ENCODE data around the gene GPRIN3. TPM values are rescaled to one million over a fixed set of nuclear protein-coding genes. Genes with fewer than 3 reads are reported as not detected.

Gene GPRIN3
- total RNA-seq, 1 donor from 2014 or later, result 6.2 TPM

DNA sequence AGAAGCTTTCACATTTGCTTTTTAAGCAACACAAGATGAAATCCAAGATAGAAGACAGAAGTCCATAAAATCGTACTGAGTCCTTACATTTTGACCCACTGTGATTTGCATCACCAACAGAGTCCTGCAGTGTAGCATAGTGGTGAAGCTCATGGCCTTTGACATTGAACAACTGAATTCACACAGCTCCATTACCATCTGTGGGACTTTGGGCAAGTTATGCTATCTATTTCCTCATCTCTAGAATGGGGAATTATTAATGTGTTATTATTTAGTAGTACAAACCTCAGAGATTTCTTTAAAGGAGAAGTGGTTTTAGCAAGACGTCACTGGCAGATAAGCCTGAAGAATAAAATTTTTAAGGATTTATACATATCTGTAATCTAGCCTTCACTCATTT lies 10.7 kb downstream of the GPRIN3 start:
- intact Hi-C loops (cut with DNase I), result no loop called here
- ATAC-seq (ENCODE audit: poor library complexity), result no peak
- DNase-seq, result no peak

DNA sequence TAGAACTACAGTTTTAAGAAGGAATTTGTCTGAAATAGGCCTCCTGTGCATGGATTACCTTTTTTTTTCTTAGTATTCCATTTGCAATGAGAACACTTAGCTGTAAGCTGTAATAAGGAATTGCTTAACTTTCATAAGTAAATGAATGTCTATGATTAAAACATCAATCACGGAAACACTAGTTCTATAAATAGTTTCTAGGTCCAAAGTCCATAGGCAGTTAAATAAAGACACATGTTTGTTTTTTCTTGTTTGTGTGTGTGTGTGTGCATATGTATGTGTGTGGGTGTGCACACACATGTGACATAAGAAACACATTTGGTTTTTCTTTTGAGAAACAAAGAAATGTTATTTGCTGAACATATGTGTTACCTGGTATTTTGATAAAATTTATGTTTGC lies 11.2 kb downstream of the GPRIN3 start:
- DNase-seq, result no peak
- ATAC-seq (ENCODE audit: poor library complexity), result no peak
- intact Hi-C loops (cut with DNase I), result no loop called here

DNA sequence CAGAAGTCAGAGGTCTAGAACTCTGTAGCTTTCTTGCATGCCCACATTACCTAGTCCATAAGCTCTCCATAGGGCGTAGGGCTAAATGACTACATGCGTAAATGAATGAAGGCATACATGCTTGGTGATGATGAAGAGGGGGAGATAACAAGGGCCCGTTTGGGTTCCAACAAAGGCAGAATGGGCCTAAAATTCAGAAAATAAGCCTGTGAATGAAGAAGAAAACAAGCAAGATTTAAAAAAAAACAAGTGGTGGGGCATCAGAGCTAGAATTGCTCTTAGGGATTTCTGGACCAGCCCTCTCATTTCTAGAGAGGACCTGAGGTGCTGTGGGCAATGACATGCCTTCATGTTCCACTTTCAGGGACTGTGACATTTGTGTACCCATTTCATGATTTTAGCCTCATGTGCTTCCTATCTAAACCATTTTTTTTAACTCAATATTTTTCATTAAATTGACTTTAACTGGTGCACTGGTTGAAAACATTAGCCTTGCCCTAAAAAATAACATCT lies 12.1 kb downstream of the GPRIN3 start:
- ATAC-seq (ENCODE audit: poor library complexity), result no peak
- intact Hi-C loops (cut with DNase I), result no loop called here
- DNase-seq, result no peak

DNA sequence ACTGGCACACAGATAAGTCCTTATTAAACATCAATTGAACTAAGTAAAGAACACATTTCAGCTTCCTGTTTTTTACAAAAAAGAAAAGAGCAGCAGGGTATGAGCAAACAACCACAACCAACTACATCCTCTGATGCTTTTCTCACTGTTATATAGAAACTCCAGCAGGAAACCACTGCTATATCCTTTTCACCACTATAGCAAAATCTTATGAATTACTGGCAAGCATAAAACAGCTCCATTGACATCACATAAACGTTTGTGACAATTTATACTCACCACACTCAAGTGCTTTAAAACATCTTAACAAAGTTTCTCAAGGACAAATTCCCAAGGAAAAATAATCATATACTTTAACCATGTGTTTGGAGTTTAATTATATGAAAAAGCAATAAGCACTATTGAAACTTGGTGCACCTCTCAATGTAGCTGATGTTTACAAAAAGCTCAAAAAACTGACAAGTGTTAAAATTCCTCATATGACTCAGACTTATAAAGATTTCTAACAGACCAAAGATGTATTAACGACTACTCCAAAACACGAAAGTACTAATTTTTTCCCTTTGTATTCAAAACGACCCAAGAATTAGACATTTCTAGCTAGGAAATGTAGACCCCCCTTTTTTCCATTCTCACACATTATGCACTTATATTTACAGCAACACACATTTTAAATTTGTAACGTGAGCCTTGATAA lies 12.9 kb downstream of the GPRIN3 start:
- intact Hi-C loops (cut with DNase I), result no loop called here
- ATAC-seq (ENCODE audit: poor library complexity) (no peak), DNase-seq (no peak)

DNA sequence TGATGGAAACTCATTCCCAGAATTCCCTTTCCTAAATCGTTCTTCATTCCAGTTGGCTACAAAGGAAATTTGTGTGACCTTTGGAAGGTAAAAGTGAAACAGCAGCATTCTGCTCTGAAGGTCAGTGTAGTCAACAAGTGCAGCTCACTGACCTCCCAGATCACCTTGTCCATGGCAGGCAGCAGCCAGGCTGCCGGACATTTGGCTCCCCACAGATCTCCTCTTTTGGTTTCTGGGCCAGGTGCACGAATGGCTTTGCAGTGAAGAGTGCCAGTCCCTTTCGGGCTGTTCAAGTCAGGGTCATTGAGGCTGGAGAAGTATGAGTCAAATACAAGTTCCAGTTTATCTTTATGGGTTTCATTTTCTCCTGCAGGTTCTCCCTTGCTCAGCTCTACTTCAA lies 14.3 kb downstream of the GPRIN3 start:
- no peak for DNase-seq
- no peak for ATAC-seq (ENCODE audit: poor library complexity)
- intact Hi-C loops (cut with DNase I), result no loop called here

DNA sequence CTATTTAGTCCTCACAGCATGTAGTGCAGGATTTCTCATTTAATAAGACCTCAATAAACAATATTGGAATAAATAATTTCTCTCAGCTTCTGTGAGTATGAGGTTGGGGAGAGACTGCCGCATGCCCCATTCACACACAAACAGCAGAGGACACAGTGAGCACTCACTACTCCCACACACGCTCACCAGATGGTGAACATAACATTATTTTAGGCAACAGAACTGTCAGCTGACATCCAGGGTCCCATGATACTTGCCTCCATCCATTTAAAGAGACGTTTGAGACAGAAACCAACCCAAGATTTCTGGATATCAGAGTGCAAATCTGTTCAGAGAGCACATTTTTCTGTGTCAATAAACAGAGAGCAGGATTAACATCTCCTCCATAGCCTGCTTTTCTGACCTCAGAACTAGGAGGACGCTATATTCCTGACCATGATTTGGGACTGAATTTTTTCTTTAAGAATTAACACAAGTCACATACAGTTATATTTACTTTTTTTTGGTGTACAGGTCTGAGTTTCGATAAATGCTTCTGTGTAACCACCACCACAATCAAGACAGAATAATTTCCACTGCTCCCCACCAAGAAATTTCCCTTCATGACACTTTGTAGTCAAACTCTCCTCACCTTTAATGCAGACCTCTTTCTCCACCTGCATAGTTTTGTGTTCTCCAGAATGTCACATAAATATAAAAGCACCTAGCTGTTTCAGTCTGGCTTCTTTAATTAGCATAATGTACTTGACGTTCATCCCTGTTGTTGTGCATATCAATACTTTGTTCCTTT lies 16.7 kb downstream of the GPRIN3 start:
- ATAC-seq (ENCODE audit: poor library complexity) (peak; percentile 72), DNase-seq (no peak)
- intact Hi-C loops (cut with DNase I), result no loop called here

DNA sequence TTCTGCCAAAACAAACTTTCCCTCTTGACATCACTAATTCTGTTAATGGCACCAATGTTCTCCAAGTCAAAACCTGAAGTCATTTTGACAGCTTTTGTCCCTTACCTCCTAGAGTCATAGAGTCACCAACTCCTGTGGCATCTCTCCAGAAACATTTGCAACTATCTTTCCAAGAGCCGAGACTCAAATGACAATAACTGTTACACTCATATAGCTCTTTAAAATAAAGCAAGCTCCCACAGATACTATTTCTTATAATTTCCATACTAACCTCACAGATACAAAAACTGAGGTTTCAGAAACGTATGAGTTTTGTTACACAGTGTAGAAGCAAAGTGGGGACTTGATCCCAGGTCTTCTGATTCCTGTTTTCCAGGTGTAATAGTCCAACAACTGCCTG lies 18.3 kb downstream of the GPRIN3 start:
- DNase-seq (no peak), ATAC-seq (ENCODE audit: poor library complexity) (no peak)
- intact Hi-C loops (cut with DNase I), result no loop called here

DNA sequence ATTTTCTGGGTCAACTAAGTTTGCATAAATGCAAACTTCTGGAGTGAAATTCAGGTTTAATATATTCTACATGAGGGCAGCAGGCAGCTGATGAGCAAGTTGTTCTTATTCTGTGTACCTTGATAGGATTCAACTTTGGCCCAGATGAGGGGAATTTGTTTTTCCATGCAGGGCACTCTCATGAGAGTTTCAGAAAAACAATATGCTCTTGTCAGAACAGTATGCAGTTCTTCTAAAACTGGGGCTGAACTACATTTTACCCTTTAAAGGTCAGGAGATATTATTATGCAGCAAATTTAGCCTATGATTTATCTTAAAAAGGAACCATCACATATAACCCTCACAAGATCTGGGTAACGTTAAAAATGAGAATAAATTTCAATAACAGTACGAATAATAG lies 19.2 kb downstream of the GPRIN3 start:
- ATAC-seq (ENCODE audit: poor library complexity) (peak; percentile 38), DNase-seq (no peak)
- intact Hi-C loops (cut with DNase I), result no loop called here

DNA sequence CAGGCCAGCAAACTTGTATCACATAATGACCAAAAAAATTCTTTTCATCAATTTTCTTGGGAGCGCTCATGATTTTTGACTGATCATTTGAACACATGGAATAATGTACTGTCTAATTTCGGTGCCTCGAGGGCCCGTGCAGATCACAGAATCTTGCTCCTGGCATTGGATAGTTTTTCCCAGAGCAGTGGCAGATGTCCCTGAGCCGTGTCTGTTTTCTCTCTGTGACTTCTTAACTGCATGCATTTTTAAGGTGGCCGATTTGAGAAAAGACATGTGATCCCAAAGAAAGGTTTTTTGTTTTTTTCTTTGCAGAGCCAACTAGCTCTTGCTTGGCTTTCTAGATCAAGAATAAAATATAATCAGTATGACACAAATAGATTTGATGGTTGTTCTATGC lies 19.7 kb downstream of the GPRIN3 start:
- peak; percentile 37 for ATAC-seq (ENCODE audit: poor library complexity)
- no peak for DNase-seq
- intact Hi-C loops (cut with DNase I), result no loop called here

DNA sequence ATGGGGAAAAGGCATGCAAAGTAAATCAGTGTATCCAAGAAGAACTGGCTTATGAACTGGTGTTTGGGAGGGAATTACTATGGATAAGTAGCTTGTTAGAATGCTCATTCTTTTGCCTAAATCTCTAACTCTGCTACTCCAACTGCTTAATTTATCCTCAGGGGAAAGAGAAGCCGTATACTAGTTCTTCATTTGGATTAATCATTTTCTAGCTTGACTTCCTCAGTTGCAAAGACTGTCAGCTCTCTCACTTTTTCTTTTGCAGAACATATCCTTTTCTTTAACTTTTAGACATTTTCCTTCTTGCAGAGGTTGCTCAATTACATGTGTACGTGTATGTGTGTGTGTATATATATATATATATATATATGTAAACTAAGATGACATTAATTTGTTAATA lies 21.9 kb downstream of the GPRIN3 start:
- no peak for DNase-seq
- intact Hi-C loops (cut with DNase I), result no loop called here
- ATAC-seq (ENCODE audit: poor library complexity), result no peak

DNA sequence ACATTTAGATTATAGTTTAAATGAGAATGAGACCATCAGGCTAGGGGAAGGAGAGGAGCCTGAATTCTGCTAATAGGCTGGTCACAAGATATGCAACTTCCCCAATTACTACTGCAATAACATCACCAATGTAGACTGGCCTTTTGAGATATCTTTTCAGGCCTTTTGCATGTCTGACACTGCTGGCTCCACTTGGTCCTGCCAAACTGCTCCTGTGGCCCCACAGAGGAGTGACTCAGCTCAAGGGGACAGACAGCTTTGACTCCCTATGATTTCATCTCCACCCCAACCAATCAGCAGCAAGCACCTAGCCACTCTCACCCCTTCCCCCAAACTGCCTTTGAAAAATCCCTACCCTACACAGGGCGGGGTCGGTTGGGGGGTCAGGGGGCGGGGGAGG lies 22.8 kb downstream of the GPRIN3 start:
- ATAC-seq (ENCODE audit: poor library complexity) (no peak), DNase-seq (no peak)
- intact Hi-C loops (cut with DNase I), result no loop called here

DNA sequence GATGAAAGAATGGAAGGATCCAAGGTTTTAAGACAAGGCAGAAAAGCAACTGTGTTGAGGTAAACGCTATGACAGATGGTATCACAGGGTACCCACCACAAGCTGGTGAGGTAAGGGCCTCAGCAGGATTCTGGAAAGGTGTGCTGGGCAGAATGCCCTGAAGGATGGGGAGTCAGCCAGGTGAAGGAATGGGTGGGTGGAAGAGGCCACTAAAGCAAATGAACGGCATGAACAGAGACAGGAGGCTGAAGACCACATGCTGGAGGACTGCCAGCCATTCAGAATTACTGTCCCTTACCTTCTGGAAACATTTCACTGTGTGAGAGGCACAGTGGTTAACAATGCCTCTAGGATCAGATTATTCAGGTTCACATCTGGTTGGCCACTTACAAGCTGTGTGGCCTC lies 23.6 kb downstream of the GPRIN3 start:
- DNase-seq, result no peak
- ATAC-seq (ENCODE audit: poor library complexity), result no peak
- intact Hi-C loops (cut with DNase I), result no loop called here

DNA sequence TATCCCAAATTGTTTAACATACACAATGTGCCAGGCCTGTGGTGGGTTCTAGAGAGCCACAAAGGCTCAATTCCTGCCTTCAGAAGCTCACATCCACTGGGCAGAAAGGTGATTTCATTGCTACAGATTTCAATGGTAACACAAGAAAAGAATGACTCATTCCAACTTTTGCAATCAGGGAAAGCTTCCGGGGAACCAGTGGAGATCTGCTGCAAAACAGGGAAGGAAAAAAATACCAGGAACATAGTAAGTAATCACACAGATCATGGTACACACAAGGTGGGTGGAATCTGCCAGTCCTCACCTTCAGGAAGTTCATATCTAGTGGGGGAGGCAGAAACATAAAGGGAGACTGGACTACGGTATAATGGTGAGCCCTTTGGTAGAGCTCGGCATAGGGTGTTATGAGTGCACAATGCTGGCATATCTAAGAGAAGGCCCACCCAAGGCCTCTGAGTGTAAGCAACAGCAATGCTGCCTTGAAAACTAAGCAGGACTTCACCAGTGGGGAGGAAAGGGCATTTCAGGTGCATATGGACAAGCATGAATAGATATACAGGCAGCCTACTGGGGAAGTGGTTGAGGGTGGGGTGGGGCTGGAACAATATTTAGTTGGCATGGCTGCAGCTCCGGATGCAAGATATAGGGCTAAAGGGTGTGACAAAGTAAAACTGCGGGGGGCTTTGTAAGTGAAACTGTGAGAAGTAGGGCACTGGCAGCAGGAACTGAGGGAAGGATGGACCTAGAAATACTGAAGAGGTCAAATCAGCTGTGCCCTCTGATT lies 24.2 kb downstream of the GPRIN3 start:
- ATAC-seq (ENCODE audit: poor library complexity), result no peak
- intact Hi-C loops (cut with DNase I), result no loop called here
- no peak for DNase-seq

DNA sequence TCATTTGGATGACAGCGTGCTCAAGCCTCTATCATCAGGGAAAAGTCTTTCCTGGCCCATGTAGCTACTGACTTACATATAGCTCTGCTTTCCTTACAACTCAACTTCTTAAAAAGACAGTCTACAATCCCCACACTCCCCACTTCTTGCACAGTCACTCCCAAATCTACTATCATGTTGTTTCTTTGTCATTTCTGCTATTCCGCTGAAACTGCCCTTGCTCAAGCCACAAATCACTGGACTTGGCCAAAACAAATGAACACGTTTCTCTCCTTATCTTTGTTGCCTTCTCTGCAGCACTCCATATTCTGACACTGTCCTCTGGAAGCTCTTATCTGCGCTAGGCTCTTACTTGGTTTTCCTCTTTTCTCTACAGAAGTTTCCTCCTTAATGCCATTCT lies 28.2 kb downstream of the GPRIN3 start:
- ATAC-seq (ENCODE audit: poor library complexity) (no peak), DNase-seq (no peak)
- intact Hi-C loops (cut with DNase I), result no loop called here

DNA sequence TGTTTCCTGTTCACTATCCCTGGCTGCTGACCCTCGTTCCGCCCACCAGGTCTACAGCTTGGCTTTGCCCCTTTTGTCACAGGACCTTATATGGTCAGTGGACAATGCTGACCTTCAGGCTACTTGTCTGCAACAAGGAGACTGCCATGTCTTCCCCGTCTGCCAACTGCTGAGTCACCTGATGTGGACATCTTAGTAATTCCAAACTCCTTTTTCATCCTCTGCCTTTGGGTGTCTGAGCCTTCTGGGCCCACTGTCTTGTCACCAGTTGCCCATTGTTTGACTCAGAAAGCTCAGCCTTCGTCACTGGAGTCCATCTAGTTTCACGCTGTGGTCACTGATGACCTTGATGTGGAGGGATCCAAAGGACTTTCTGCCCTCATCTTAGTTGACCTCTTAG lies 30.2 kb downstream of the GPRIN3 start:
- DNase-seq, result no peak
- no peak for ATAC-seq (ENCODE audit: poor library complexity)
- intact Hi-C loops (cut with DNase I), result no loop called here

DNA sequence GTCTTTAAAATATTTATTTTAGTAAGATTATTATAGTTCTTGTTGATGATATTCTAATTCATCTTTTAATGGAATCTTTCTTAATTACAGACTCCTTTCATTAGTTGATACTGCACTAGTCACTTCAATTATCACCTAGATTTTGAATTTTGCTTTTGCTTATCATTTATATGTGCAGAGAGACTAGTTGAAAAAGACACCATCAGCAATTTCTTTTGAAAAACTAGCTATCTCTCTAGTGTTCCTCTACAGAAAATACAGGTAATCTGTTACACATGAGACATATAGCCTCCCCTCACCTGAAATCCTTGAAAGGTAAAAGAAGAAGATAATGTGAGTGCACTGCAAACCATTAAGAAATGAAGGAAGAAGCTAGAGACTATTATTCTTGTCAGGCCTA lies 31.3 kb downstream of the GPRIN3 start:
- intact Hi-C loops (cut with DNase I), result no loop called here
- no peak for ATAC-seq (ENCODE audit: poor library complexity)

DNA sequence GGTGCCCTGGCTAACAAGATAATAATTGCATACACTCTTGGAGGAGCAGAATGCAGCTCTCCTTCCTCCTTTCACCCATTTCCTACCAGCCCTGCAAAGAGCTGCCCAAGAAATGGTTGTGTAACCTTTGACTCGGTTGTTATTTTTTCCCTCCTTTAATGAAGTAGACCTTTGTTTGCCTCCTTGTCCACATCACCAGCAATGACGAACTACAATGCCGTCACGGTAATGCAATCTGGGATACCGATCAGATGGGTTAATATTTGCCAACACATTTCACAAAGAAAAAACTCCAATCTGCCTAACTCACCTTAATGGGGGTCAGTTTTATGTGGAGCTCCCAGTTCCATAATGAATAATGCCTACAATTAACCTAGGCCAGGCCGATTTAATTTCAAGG lies 32.0 kb downstream of the GPRIN3 start:
- DNase-seq (no peak), ATAC-seq (ENCODE audit: poor library complexity) (no peak)
- intact Hi-C loops (cut with DNase I), result no loop called here

More for the DNA sequence above, 31.3 kb downstream of the GPRIN3 start:
- DNase-seq, result no peak

DNA sequence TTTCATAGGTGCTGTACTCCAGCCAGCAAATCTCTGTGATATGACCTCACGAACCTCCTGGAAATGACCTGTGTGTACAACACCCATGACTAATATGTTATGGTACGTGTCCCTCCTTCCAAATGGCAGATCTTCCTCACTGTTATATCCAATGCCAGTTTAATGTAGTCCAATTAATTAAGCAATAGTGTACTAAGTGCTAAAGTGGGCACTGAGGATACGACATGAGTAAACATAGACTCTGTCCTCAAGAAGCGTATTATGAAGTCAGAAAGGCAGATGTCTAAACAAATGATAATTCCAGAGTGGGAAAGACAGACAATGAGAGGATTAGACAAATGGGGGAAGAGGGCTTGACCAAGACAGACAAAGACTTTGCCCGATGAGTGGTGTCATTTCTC lies 33.9 kb downstream of the GPRIN3 start:
- ATAC-seq (ENCODE audit: poor library complexity), result no peak
- intact Hi-C loops (cut with DNase I), result no loop called here

DNA sequence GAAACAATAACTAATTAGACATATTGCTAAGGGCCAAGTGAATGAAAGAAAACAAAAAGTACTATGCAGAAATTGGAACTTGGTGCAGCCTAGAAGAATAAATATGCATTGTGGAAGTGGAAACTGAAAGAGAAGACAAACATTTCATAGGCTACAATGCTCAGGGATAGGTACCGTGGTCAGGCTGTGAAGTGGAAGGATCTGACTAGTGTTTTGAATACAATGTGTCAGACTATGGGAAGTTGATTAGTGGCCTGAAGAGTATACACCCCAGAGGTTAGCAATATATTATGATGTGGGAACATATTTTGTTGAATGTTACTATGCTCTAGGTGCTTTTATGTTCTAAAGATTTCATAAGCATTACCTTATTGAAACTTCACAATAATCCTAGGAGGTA lies 36.8 kb downstream of the GPRIN3 start:
- intact Hi-C loops (cut with DNase I), result no loop called here
- no peak for DNase-seq
- no peak for ATAC-seq (ENCODE audit: poor library complexity)

More for the DNA sequence above, 33.9 kb downstream of the GPRIN3 start:
- DNase-seq, result no peak

All from Right ventricle myocardium superior (tissue), 1 donor.